ENCODE data around the gene RSAD2. TPM values are rescaled to one million over a fixed set of nuclear protein-coding genes. Genes with fewer than 3 reads are reported as not detected.

The RSAD2 gene, protein sequence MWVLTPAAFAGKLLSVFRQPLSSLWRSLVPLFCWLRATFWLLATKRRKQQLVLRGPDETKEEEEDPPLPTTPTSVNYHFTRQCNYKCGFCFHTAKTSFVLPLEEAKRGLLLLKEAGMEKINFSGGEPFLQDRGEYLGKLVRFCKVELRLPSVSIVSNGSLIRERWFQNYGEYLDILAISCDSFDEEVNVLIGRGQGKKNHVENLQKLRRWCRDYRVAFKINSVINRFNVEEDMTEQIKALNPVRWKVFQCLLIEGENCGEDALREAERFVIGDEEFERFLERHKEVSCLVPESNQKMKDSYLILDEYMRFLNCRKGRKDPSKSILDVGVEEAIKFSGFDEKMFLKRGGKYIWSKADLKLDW
- total RNA-seq = 3.3 TPM
- long read RNA-seq, partial matches to known transcripts = 0 of 3 reads
- long read RNA-seq, other reads (novel, unspliced or antisense) = 1 of 3 reads

DNA sequence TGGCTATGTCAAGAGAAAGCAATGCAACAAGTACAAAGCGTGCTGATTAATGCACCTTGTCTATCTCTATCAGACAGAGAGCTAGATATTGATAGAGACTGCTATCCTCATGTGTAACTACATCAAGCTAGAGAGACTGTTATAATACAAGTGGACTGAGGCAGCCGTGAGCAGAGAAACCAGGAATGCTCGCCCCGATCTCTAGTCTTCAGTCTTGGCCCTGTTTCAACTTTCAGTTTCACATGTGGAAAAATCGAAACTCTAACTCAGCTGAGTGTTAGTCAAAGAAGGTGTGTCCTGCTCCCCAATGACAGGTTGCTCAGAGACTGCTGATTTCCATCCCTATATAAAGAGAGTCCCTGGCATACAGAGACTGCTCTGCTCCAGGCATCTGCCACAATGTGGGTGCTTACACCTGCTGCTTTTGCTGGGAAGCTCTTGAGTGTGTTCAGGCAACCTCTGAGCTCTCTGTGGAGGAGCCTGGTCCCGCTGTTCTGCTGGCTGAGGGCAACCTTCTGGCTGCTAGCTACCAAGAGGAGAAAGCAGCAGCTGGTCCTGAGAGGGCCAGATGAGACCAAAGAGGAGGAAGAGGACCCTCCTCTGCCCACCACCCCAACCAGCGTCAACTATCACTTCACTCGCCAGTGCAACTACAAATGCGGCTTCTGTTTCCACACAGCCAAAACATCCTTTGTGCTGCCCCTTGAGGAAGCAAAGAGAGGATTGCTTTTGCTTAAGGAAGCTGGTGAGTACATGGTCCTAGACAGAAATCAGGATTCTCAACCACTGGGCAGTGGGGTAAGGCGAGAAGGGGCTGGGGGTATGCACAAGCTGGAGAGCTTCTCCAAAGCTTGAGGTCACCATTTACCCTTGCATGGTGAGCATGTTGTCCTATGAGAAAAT is at the start of gene RSAD2:
Gene RSAD2 (plus strand): TSS at position 376 of the 903 bp plus-strand sequence. CDS start 24 bp downstream, at position 400.
- peak; percentile 60 for ATAC-seq
- no peak for DNase-seq (ENCODE audit: missing footprints)
- intact Hi-C loops (cut with DNase I) = no loop called here

- intact Hi-C loops (cut with DNase I) = loop anchor here (5.0 kb wide), 1 partner anchor 476 kb away; no protein-coding TSS in a partner anchor
- no peak for ATAC-seq
- no peak for DNase-seq (ENCODE audit: missing footprints)
Measured at GRCh38 chr2:6828299-6828584, 49.3 kb upstream of the RSAD2 start.

DNA sequence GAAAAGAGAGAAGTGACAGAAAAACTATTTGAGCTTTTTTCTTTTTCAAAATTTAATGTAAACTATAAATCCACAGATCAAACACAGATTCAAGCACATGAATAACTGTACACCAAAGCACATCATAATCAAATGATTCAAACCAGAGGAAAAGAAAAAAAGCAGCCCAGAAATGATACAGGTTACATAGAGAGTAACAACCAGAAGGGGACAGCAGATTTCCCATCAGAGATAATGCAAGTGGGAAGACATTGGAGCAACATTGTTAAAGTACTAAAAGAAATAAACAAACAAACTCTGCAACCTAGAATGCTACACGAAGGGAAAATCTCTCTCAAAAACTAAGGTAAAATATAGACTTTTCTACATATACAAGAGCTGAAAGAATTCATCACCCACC is 46.3 kb upstream of the RSAD2 start:
- intact Hi-C loops (cut with DNase I) = no loop called here
- no peak for DNase-seq (ENCODE audit: missing footprints)
- ATAC-seq = no peak

- intact Hi-C loops (cut with DNase I) = no loop called here
- ATAC-seq (no peak), DNase-seq (ENCODE audit: missing footprints) (no peak)
Measured at GRCh38 chr2:6832596-6833299, 44.8 kb upstream of the RSAD2 start.

DNA sequence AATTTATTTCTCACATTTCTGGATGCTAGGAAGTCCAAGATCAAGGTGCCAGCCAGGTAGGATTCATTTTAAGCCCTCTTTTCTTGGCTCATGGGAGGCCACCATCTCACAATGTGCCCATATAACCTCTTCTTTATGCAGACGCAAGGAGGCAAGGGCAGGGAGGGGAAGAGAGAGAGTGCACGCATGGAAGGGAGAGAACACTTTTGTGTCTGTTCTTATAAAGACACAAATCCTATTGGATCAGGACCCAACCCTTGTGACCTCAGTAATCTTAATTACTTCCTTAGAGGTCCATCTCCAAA is 44.3 kb upstream of the RSAD2 start:
- ATAC-seq = no peak
- intact Hi-C loops (cut with DNase I) = no loop called here
- no peak for DNase-seq (ENCODE audit: missing footprints)

GRCh38 chr2:6834163-6834562 is 43.4 kb upstream of the RSAD2 start:
- no peak for ATAC-seq
- DNase-seq (ENCODE audit: missing footprints) = no peak
- intact Hi-C loops (cut with DNase I) = no loop called here

DNA sequence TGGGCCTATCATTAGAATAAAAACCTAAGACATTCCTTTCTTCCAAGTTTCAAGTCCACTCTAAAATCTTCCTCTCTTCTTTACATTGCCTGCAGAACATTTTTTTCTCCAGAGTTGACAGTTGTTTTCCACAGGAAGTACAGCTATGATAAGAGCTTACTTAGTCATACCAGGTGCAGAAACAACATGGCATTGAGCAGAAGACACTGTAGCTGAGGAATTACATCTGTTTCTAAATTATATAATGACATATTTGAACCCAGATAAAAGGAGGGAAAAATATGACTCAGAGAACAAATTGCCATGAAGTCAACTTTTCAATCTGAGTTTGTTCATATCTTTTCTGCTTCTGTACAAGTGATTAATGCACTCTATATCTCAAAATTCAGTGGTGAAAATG is 42.1 kb upstream of the RSAD2 start:
- intact Hi-C loops (cut with DNase I) = no loop called here
- ATAC-seq = no peak

DNA sequence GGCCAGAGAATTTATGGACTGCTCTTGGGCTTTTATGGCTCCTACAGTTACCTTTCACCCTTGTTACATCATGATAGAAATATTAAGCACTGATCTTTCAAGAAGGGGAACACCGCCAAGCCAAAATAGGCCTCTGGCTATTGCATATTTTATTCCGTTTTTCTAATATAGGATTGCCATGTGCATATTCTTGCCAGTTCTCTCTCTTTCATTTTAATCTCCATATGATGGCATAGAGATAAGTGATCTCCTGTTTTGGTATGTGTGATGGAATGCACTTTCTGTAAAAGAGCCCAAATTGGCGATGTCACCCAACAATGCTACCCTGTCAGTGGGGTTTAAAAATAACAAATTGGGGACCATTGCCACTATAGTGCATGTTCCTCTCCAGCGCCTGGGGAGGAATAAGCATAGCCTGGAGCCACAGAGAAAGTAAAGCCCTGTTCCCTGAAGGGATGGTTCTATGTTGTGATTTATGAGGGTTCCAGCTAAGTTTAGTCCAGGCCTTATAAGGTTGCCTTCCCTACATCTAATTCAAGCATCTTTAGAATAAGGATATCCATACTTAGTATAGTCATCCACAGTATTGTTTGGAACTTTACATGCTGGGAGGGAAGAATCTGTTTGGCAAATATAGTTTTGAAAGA is 38.8 kb upstream of the RSAD2 start:
- DNase-seq (ENCODE audit: missing footprints) = no peak
- no peak for ATAC-seq
- intact Hi-C loops (cut with DNase I) = no loop called here

More for the DNA sequence above, 42.1 kb upstream of the RSAD2 start:
- DNase-seq (ENCODE audit: missing footprints) = no peak

- no peak for ATAC-seq
- intact Hi-C loops (cut with DNase I) = no loop called here
- DNase-seq (ENCODE audit: missing footprints) = no peak
Measured at GRCh38 chr2:6841537-6842287, 35.9 kb upstream of the RSAD2 start.

- intact Hi-C loops (cut with DNase I) = no loop called here
- DNase-seq (ENCODE audit: missing footprints) (no peak), ATAC-seq (no peak)
Measured at GRCh38 chr2:6845312-6845711, 32.3 kb upstream of the RSAD2 start.

GRCh38 chr2:6845903-6846302 is 31.7 kb upstream of the RSAD2 start:
- intact Hi-C loops (cut with DNase I) = no loop called here
- DNase-seq (ENCODE audit: missing footprints) = no peak
- no peak for ATAC-seq

DNA sequence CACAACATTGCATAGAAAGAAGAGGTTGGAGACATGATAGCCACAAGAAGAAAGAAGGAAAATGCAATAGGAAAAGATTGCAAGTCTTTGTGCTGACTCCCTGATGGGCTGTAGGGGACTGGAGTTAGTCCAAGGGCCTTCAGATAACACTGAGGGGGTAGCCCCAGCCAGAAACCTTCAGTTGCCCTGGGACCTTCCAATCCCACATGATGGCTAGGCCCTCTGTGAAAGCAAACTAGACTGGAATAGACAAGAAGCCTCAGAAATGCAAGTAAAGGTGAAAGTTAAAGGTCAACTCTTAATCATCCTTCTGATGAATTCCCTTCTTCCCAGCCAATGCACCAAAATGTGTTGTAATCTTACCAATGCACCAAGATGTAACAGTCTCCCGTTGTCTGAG is 31.0 kb upstream of the RSAD2 start:
- no peak for ATAC-seq
- intact Hi-C loops (cut with DNase I) = no loop called here
- no peak for DNase-seq (ENCODE audit: missing footprints)

DNA sequence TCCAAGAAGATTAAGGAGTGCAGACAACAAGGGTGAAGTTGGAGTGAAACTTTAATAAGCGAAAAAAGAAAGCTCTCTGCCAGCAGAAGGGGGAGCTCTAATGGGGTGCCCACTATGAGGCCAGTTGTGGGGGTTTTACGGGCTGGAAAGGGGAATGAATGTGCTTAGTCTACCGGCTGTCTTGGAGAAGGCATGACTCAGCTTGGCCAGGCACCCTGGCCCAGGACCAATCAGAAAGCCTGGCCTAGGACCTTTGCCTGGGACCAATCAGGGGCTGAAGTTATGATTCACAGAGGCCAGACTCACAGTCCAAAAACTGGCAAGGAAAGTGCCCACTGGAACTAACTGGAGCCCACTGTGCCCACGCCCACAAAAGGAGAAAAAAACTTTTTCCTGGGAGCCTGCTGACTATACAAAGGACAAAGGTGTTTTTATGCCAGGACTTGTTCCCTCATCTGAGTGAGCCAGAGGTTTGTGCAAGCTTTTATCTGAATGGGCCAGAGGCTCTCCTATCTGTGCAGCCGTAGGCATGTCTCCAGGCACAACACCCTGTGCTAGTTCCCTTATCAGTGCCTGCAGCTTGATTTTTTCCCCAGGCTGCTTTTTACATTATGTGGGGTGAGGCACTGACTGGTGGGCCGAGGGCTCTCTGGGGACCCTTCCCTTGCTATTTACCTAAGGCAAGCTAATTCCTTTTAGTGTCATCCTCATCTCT is 30.5 kb upstream of the RSAD2 start:
- intact Hi-C loops (cut with DNase I) = no loop called here
- DNase-seq (ENCODE audit: missing footprints) = no peak
- ATAC-seq = no peak

GRCh38 chr2:6852195-6852594 is 25.4 kb upstream of the RSAD2 start:
- no peak for ATAC-seq
- intact Hi-C loops (cut with DNase I) = no loop called here
- no peak for DNase-seq (ENCODE audit: missing footprints)

DNA sequence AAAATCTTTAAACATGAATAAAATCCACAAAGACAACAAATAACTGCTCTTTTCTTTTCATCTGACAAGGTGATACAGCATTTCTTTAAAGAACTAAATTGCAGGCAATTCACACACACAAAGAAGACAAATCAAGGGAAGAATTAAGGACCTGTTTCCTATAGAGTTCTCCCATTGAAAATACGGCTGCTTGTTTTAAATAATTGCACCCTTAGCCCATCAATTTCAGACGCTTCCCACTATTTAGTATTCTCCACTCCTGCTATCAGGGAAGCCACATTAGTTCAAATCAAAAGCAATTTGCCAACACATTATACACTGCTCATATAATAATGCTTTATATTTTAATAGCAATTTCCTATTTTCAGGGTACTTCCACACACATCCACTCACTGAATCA is 23.2 kb upstream of the RSAD2 start:
- no peak for DNase-seq (ENCODE audit: missing footprints)
- intact Hi-C loops (cut with DNase I) = no loop called here

GRCh38 chr2:6855860-6856547 is 21.6 kb upstream of the RSAD2 start:
- no peak for DNase-seq (ENCODE audit: missing footprints)
- intact Hi-C loops (cut with DNase I) = no loop called here
- no peak for ATAC-seq

More for the DNA sequence above, 23.2 kb upstream of the RSAD2 start:
- ATAC-seq = no peak

DNA sequence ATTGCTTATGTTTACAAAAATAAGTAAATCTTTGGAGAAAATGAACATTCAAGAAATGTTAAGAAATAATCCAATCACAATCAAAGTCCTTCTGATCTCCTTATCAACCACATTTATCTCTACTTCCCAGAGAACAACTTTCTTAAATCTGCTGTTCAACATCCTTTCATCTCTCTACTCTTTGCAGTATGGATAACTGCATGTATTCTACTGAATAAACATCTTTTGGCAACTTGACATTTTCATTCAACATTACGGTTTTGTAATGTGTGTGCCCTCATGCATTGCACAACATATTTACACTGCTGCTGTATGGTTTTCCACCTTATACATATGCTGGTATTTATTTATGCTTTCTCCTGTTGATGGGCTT is 21.0 kb upstream of the RSAD2 start:
- DNase-seq (ENCODE audit: missing footprints) (no peak), ATAC-seq (no peak)
- intact Hi-C loops (cut with DNase I) = no loop called here

All from Right ventricle myocardium inferior (tissue), 1 donor.